ENCODE measurements around the gene SALL4.

SALL4 gene

DNA sequence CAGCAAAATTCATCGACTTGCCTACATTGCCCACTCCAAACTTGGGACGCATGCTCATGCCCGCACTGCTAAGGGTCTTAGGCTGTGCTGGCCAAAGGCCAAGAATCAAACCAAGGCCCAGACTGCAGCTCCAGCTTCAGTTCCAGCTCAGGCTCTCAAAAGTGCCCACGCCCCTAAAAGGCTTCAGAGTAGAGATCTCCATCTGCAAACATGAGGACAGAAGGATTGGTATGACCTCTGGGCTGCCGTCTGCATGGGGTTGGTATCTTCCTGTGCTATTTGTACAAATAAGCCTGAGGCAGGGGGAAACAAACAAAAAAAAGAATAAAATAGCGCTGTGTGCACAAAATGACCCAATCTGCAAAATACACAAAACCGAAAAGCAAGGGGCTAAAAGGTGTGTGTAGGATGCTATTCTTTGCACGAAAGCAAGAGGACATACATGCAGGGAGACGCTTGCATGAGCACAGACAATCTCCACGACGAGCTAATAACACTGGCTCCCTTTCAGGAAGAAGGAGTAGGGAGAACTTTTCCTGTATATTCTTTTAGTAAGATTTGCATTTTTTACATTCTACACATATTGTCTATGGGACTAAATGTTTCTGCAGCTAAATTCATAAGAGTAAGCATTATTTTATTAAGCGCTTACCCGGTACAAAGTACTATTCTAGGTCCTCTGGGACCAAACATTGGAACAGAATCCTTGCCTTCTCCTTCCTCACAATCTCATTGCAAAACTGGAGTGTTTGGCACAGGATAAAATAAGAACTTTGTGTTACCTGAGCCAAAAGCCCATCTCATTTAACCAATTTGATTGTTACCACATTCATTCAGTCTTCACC, 67.2 kb downstream of the SALL4 start:
- no peak for DNase-seq

- DNase-seq, result no peak
Measured at GRCh38 chr20:51733070-51733469, 69.3 kb downstream of the SALL4 start.
